ENCODE data around the gene ROR2. TPM values are rescaled to one million over a fixed set of nuclear protein-coding genes. Genes with fewer than 3 reads are reported as not detected.

The ROR2 gene
- total RNA-seq, 1 experiment from 2014 or later, result not detected

GRCh38 chr9:91935066-91935749, 14.8 kb downstream of the ROR2 start:
- Histone ChIP-seq H3K4me2 (ENCODE audit: low read length) (no peak overlapping the region), H3K27ac (ENCODE audit: low read length) (no peak overlapping the region), H3K9me2 (replicated peaks; ENCODE audit: low read length) (no peaks in the 10 kb centered on the region), H3K4me3 (ENCODE audit: low read length) (no peak overlapping the region), H3K79me2 (ENCODE audit: low read length) (no peaks in the 10 kb centered on the region), H3K36me3 (ENCODE audit: low read depth, low read length) (no peaks in the 10 kb centered on the region), H3K9me3 (ENCODE audit: low read length) (peaks cover 4% of the 10 kb centered on the region; the same call in 1 of the 2 replicates), H3K9ac (ENCODE audit: low read length) (no peak overlapping the region), H3K4me1 (ENCODE audit: insufficient read depth, low read length) (no peaks in the 10 kb centered on the region), H3K27me3 (ENCODE audit: low read length) (peaks cover 25% of the 10 kb centered on the region), H2AFZ (ENCODE audit: low read length) (no peak overlapping the region), H3F3A (ENCODE audit: low read length, unreplicated experiment) (no peaks in the 10 kb centered on the region), H4K20me1 (ENCODE audit: low read length) (no peaks in the 10 kb centered on the region)
- no peak for TF ChIP-seq EZH2phosphoT487 (IDR thresholded peaks at IDR 0.05; ENCODE audit: borderline replicate concordance, low read length)
- no peak for TF ChIP-seq EZH2 (IDR thresholded peaks at IDR 0.05; ENCODE audit: low read length, unreplicated experiment)
- TF ChIP-seq CTCF (conservative IDR thresholded peaks at IDR 0.05; ENCODE audit: low read depth, low read length), result no peak
- POLR2A ChIA-PET (ENCODE audit: unreplicated experiment), result no interaction called here
- DNase-seq, result no peak
- ATAC-seq, result no peak
- CTCF ChIA-PET, result no interaction called here
- intact Hi-C loops (cut with micrococcal nuclease), result no loop called here
- BruUV-seq (replicated peaks), result no TSS peak

- Histone ChIP-seq H3K36me3 (ENCODE audit: low read depth, low read length) (no peaks in the 10 kb centered on the region), H2AFZ (ENCODE audit: low read length) (no peak overlapping the region), H3K4me3 (ENCODE audit: low read length) (no peak overlapping the region), H3K4me2 (ENCODE audit: low read length) (no peak overlapping the region), H3K9ac (ENCODE audit: low read length) (no peak overlapping the region), H3K27ac (ENCODE audit: low read length) (no peak overlapping the region), H3K9me3 (ENCODE audit: low read length) (peaks cover 4% of the 10 kb centered on the region; the same call in 1 of the 2 replicates), H3K4me1 (ENCODE audit: insufficient read depth, low read length) (no peaks in the 10 kb centered on the region), H3K79me2 (ENCODE audit: low read length) (no peaks in the 10 kb centered on the region), H3K9me2 (replicated peaks; ENCODE audit: low read length) (no peaks in the 10 kb centered on the region), H4K20me1 (ENCODE audit: low read length) (no peaks in the 10 kb centered on the region), H3K27me3 (ENCODE audit: low read length) (peaks cover 21% of the 10 kb centered on the region), H3F3A (ENCODE audit: low read length, unreplicated experiment) (no peaks in the 10 kb centered on the region)
- BruUV-seq (replicated peaks), result no TSS peak
- POLR2A ChIA-PET (ENCODE audit: unreplicated experiment), result no interaction called here
- TF ChIP-seq EZH2phosphoT487 (IDR thresholded peaks at IDR 0.05; ENCODE audit: borderline replicate concordance, low read length), result no peak
- no peak for TF ChIP-seq CTCF (conservative IDR thresholded peaks at IDR 0.05; ENCODE audit: low read depth, low read length)
- no peak for TF ChIP-seq EZH2 (IDR thresholded peaks at IDR 0.05; ENCODE audit: low read length, unreplicated experiment)
- DNase-seq (no peak), ATAC-seq (no peak)
- CTCF ChIA-PET, result no interaction called here
- intact Hi-C loops (cut with micrococcal nuclease), result no loop called here
Measured at GRCh38 chr9:91934654-91935053, 15.4 kb downstream of the ROR2 start.

GRCh38 chr9:91933556-91934352, 16.3 kb downstream of the ROR2 start:
- Histone ChIP-seq H3K27ac (ENCODE audit: low read length) (no peak overlapping the region), H3K9ac (ENCODE audit: low read length) (no peak overlapping the region), H3F3A (ENCODE audit: low read length, unreplicated experiment) (no peaks in the 10 kb centered on the region), H3K4me3 (ENCODE audit: low read length) (no peak overlapping the region), H3K4me2 (ENCODE audit: low read length) (no peak overlapping the region), H2AFZ (ENCODE audit: low read length) (no peak overlapping the region), H3K4me1 (ENCODE audit: insufficient read depth, low read length) (no peaks in the 10 kb centered on the region), H3K79me2 (ENCODE audit: low read length) (no peaks in the 10 kb centered on the region), H3K36me3 (ENCODE audit: low read depth, low read length) (no peaks in the 10 kb centered on the region), H3K27me3 (ENCODE audit: low read length) (peaks cover 17% of the 10 kb centered on the region), H4K20me1 (ENCODE audit: low read length) (no peaks in the 10 kb centered on the region), H3K9me3 (ENCODE audit: low read length) (peaks cover 4% of the 10 kb centered on the region; the same call in 1 of the 2 replicates), H3K9me2 (replicated peaks; ENCODE audit: low read length) (no peaks in the 10 kb centered on the region)
- ChIA-PET POLR2A (ENCODE audit: unreplicated experiment) (no interaction called here), CTCF (no interaction called here)
- intact Hi-C loops (cut with micrococcal nuclease), result no loop called here
- no peak for DNase-seq
- no peak for ATAC-seq
- TF ChIP-seq EZH2 (IDR thresholded peaks at IDR 0.05; ENCODE audit: low read length, unreplicated experiment) (no peak), CTCF (conservative IDR thresholded peaks at IDR 0.05; ENCODE audit: low read depth, low read length) (no peak), EZH2phosphoT487 (IDR thresholded peaks at IDR 0.05; ENCODE audit: borderline replicate concordance, low read length) (no peak)
- no TSS peak for BruUV-seq (replicated peaks)

Data from PC-3 (cell line).